GM12865 (cell line): ENCODE measurements around the gene DOCK1.

Source experiments
- DNase-seq: peaks from one replicate; pipeline ENCODE4 v3.0.0; 2010; ENCODE audit warnings: low read depth
- H3K4me3 ChIP-seq: 2 replicates; pipeline ENCODE4 v1.5.1; 2011; ENCODE audit warnings: mild to moderate bottlenecking, low read depth, low read length, control low read depth
- TF ChIP-seq, protein P1 (sequence below): IDR thresholded peaks from 2 replicates; pipeline ENCODE4 v1.5.1; 2011; ENCODE audit warnings: low read length, control low read depth, low read depth, inconsistent platforms; ENCODE audit not compliant: insufficient read depth; ENCODE audit errors: missing control alignments

The DOCK1 gene

GRCh38 chr10:127207081-127207480 lies 301.9 kb downstream of the DOCK1 start:
- DNase-seq, result no peak
- TF ChIP-seq, protein P1, sequence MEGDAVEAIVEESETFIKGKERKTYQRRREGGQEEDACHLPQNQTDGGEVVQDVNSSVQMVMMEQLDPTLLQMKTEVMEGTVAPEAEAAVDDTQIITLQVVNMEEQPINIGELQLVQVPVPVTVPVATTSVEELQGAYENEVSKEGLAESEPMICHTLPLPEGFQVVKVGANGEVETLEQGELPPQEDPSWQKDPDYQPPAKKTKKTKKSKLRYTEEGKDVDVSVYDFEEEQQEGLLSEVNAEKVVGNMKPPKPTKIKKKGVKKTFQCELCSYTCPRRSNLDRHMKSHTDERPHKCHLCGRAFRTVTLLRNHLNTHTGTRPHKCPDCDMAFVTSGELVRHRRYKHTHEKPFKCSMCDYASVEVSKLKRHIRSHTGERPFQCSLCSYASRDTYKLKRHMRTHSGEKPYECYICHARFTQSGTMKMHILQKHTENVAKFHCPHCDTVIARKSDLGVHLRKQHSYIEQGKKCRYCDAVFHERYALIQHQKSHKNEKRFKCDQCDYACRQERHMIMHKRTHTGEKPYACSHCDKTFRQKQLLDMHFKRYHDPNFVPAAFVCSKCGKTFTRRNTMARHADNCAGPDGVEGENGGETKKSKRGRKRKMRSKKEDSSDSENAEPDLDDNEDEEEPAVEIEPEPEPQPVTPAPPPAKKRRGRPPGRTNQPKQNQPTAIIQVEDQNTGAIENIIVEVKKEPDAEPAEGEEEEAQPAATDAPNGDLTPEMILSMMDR, result no peak
- H3K4me3 ChIP-seq, result no peak overlapping the region

- TF ChIP-seq, protein P1, result no peak
- no peak overlapping the region for H3K4me3 ChIP-seq
- DNase-seq, result no peak
Measured at GRCh38 chr10:127210936-127211466, 305.8 kb downstream of the DOCK1 start.

- TF ChIP-seq, protein P1, result no peak
- no peak for DNase-seq
- H3K4me3 ChIP-seq, result no peak overlapping the region
Measured at GRCh38 chr10:127215866-127216265, 310.6 kb downstream of the DOCK1 start.

GRCh38 chr10:127216274-127216673 lies 311.0 kb downstream of the DOCK1 start:
- no peak overlapping the region for H3K4me3 ChIP-seq
- TF ChIP-seq, protein P1, result no peak
- DNase-seq, result no peak

DNA sequence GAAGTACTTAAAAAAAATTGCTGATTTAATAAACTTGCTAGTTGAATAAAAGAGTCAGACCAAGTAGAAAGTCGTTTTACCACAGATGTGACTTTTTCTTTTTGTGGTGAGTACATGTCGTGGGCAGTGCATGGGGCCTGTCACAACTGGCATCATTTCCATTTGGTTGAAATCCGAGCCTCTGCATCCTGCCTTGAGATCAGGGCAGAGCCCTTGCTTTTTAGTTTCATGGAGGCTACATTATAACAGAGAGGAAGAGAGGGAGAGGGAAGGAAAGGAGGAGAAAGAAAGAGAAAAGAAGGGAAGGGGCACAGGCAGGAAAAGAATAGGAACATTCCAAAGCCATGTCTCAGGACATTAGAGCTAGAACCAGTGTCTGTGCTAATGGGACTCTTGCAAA lies 311.6 kb downstream of the DOCK1 start:
- TF ChIP-seq, protein P1, result no peak
- no peak overlapping the region for H3K4me3 ChIP-seq
- no peak for DNase-seq

DNA sequence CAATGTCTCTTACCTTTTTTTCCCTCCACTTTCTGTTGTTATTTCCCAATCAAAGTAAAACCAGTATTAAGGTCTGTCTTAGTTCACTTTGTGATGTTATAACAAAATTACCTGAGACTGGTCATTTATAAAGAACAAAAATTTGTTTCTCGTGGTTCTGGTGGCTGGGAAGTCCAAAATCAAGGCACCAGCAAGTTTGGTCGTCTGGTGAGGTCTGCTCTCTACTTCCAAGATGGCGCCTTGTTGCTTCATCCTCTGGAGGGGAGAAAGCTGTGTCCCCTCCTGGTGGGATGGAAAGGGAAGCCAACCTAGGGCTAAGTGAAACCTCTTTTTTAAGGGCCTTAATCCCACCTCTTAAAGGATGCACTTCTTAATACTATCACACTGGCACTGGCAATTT lies 313.4 kb downstream of the DOCK1 start:
- no peak for DNase-seq
- no peak overlapping the region for H3K4me3 ChIP-seq
- TF ChIP-seq, protein P1, result no peak

DNA sequence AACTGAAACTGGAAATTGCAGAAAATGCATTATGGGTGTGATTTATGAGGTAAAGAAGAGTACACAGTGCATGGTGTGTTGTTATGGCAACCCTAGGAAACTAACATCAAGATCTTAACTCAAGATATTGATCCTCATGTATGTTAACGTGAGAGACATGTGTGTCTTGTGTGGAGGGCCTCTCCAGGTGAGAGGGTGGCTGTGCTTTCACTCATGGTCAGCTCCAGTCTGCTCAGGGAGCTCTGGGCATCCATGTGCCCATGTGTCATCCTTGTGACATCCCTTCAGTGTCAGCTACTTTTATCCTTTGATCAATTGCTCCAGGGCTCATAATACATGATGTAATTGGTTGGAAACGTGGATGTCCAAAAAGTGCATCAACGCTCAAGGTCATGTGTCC lies 316.1 kb downstream of the DOCK1 start:
- no peak for DNase-seq
- TF ChIP-seq, protein P1, result no peak
- H3K4me3 ChIP-seq, result no peak overlapping the region
